HG03378 (cell line): Measurements from ENCODE around the gene SIK2.

ENCODE experiments used
- ATAC-seq: cut with Tn5 transposase; IDR thresholded peaks from one replicate; pipeline ENCODE4 v1.9.1; 2021; ENCODE audit warnings: mild to moderate bottlenecking, moderate library complexity; ENCODE audit not compliant: unreplicated experiment

SIK2 gene

DNA sequence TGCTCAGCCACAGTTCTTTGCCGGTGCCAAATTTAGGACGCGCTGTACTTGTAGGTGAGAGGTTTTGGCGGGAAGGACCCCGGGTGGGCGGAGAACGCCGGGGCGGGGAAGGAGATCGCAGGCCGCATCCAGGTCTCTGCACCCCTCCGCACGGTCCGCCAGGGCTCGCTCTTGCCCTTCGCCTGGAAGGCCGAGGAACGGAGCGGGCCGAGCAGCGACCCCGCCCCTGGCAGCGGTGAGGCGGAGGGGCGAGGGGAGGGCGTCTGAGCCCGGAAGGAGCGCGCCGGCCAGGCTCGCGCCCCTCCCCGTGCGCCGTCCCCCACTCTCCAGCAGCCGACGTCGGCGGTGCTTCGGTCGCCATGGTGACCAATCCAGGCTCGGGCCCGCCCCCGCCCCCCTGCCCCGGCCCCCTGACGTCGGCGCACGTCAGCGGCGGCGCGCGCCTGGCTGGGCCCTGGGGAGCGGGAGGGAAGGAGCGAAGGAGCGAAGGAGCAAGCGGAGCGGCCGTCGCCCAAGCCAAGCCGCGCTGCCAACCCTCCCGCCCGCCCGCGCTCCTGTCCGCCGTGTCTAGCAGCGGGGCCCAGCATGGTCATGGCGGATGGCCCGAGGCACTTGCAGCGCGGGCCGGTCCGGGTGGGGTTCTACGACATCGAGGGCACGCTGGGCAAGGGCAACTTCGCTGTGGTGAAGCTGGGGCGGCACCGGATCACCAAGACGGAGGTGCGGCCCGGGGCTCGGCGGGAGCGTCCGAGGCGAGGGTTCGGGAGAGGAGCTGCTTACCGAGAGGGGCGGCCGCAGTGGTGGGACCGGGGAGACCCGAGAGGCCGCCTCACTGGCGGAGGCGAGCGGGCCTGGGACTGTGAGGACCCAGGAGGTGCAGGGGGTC is at the start of gene SIK2:
TSS of gene SIK2 (plus strand) at position 471 of the 886 bp plus-strand sequence. CDS start at position 586, 115 bp downstream.
- ATAC-seq: peak; percentile 77

DNA sequence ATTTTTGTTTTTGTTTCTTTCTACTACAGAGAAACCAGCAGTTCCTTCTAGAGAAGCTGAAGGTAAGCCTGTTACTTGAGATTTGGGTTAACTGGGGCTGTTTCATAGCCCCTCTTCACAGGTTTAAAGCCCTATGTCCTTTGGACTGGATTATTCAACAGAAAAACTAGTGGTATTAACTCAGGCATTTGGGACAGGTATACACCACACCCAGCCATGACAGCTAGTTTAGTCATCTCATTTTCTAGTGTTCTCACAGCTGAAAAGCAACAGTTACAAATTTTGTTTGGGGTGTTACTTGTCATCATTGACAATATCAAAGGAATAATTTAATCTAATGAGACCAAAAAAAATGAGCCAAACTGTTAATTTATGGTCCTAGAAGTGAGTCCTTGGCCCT is 47.7 kb upstream of the SIK2 start:
- ATAC-seq: no peak

GRCh38 chr11:111555255-111555654 is 47.0 kb upstream of the SIK2 start:
- no peak for ATAC-seq

- ATAC-seq: no peak
Measured at GRCh38 chr11:111557425-111558111, 44.7 kb upstream of the SIK2 start.

DNA sequence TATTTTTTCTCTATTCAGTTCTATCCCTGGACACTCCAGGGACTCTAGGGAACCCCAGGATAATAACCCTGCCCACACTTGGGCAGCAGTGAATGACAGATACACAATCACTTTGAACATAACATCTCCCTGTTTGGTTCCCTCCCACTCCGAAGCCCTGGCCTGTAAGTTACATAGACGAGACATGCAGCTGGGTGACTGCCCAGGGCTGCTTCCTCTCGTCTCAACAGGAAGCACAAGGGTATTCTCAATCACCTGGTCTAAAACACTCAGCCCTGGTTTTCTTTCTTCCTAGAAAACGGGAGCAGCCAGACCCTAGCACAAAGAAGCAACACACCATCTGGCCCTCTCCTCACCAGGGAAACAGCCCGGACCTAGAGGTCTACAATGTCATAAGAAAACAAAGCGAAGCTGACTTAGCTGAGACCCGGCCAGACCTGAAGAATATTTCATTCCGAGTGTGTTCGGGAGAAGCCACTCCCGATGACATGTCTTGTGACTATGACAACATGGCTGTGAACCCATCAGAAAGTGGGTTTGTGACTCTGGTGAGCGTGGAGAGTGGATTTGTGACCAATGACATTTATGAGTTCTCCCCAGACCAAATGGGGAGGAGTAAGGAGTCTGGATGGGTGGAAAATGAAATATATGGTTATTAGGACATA is 42.3 kb upstream of the SIK2 start:
- ATAC-seq: no peak

GRCh38 chr11:111560800-111561199 is 41.4 kb upstream of the SIK2 start:
- ATAC-seq: no peak

GRCh38 chr11:111561306-111561705 is 40.9 kb upstream of the SIK2 start:
- no peak for ATAC-seq

- no peak for ATAC-seq
Measured at GRCh38 chr11:111561791-111562325, 40.4 kb upstream of the SIK2 start.

GRCh38 chr11:111562692-111563389 is 39.4 kb upstream of the SIK2 start:
- ATAC-seq: no peak

DNA sequence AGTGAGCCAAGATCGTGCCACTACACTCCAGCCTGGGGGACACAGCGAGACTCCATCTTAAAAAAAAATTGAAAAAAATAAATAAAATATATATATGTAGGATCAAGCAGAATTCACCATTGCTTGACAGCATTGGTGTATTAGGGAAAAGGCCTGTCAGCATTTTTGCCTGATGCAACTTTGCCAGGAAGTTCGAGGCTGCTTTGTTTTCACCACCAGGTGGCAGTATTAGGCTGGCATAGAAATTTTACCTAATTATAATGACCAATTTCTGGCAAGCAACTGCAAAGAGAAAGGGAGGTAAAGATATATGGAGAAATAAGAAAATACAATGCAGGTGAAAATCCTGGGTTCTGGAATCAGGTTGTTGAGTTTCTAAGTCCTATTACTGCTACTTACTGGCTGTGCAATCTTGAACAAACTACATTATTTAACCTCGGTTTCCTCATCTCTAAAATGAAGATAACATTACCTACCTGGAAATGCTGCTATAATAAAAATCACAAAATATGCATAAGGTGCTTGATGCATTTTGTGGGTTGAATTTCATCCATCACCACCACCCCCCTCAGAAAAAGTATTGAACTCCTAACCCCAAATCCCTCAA is 37.0 kb upstream of the SIK2 start:
- peak; percentile 50 for ATAC-seq

- ATAC-seq: no peak
Measured at GRCh38 chr11:111566324-111566723, 35.9 kb upstream of the SIK2 start.

GRCh38 chr11:111569476-111569875 is 32.8 kb upstream of the SIK2 start:
- ATAC-seq: no peak

DNA sequence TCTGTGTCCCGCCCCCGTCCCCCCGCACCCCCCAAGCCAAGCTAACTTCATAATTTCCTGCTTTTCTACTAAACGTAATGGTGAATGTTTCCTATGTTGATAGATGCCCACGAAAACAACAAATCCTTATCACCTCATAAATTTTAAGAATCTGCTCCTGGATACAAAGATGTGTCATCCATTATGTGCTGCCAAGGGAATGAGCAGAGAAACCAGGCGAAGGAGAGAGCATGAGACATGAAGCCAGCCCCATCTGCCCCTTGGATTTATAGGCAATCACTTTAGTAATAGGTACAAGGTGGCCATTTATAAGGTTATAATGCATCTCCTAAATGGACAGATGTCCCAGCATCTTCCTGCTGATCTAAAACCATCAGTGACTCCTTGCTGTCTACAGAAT is 31.5 kb upstream of the SIK2 start:
- no peak for ATAC-seq

DNA sequence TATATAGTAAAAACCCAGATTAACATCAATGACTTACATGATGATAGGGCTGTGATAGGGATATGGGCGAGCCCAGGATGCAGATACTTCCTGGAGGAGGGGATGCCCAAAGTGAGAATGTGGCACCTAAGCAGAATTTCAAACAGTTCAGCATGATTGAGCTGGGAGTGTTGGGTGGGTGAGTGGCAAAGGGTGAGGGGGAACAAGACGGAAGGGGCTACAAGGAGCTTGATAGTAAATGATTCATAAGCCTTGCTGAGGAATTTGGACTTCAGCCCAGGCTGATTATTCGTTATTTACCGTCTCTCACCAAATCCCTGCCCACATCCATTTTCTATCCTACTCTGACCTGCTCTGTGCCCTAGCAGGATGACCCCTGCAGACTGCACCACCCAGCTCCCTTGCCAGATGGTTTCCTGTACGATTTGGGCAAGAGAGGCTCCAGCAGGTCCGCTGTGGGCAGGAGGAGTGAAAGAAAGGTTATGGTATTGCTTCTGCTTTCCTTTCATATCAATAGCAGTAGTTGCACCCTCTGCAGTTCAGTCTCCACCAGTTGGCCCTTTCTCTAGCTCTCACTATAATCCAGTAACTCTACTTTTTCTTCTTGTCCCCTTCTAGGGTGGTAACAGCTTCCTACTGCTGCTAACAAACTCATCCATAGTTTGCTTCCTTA is 30.3 kb upstream of the SIK2 start:
- no peak for ATAC-seq

DNA sequence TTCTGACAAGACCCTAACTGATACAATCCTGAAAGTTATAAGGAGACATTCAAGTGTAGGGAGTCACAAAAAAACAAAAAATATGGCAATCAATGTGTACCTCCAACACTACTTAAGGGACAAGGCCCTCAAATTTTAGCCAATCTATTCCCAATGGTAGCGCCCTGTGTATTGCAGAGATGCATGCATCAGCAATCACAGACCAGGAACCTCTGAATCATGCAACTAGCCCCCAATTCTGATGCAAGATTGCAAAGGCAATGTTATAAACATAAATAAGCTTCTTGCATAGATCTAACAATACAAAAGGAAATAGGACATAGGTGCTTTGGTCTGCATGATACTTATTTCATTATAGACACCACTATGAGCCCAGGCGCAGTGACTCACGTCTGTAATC is 29.7 kb upstream of the SIK2 start:
- ATAC-seq: no peak

GRCh38 chr11:111573821-111574249 is 28.4 kb upstream of the SIK2 start:
- no peak for ATAC-seq

- ATAC-seq: no peak
Measured at GRCh38 chr11:111574373-111575225, 27.6 kb upstream of the SIK2 start.

- no peak for ATAC-seq
Measured at GRCh38 chr11:111575740-111576139, 26.5 kb upstream of the SIK2 start.

- ATAC-seq: no peak
Measured at GRCh38 chr11:111577821-111578220, 24.4 kb upstream of the SIK2 start.
